Measurements from ENCODE around the gene SLIT2. TPM values are rescaled to one million over a fixed set of nuclear protein-coding genes. Genes with fewer than 3 reads are reported as not detected.

SLIT2 gene
- total RNA-seq, 1 donor from 2014 or later: 0.02 TPM

GRCh38 chr4:20254511-20255250, 3.0 kb downstream of the SLIT2 start:
- DNase-seq (ENCODE audit: low spot score): no peak
- Mint-ChIP-seq H3K4me3 (ENCODE audit: low read depth) (no peak overlapping the region), H3K9me3 (no peaks in the 10 kb centered on the region), H3K4me1 (ENCODE audit: low read depth) (peaks cover 5% of the 10 kb centered on the region), H3K27me3 (ENCODE audit: low read depth) (peaks cover 47% of the 10 kb centered on the region), H3K36me3 (ENCODE audit: low read depth) (no peaks in the 10 kb centered on the region), H3K27ac (no peak overlapping the region)
- intact Hi-C loops (cut with micrococcal nuclease): no loop called here

GRCh38 chr4:20255251-20255586, 3.5 kb downstream of the SLIT2 start:
- intact Hi-C loops (cut with micrococcal nuclease): no loop called here
- Mint-ChIP-seq H3K4me1 (ENCODE audit: low read depth) (peaks cover 5% of the 10 kb centered on the region), H3K27me3 (ENCODE audit: low read depth) (peaks cover 47% of the 10 kb centered on the region), H3K4me3 (ENCODE audit: low read depth) (no peak overlapping the region), H3K27ac (no peak overlapping the region), H3K9me3 (no peaks in the 10 kb centered on the region), H3K36me3 (ENCODE audit: low read depth) (no peaks in the 10 kb centered on the region)
- no peak for DNase-seq (ENCODE audit: low spot score)

- no peak overlapping the region for H3K27ac Mint-ChIP-seq
- no peak for DNase-seq (ENCODE audit: low spot score)
- peaks cover 5% of the 10 kb centered on the region for H3K4me1 Mint-ChIP-seq (ENCODE audit: low read depth)
- no peaks in the 10 kb centered on the region for H3K9me3 Mint-ChIP-seq
- no peak overlapping the region for H3K4me3 Mint-ChIP-seq (ENCODE audit: low read depth)
- peaks cover 43% of the 10 kb centered on the region for H3K27me3 Mint-ChIP-seq (ENCODE audit: low read depth)
- no peaks in the 10 kb centered on the region for H3K36me3 Mint-ChIP-seq (ENCODE audit: low read depth)
- intact Hi-C loops (cut with micrococcal nuclease): no loop called here
Measured at GRCh38 chr4:20255823-20256222, 4.1 kb downstream of the SLIT2 start.

- no peaks in the 10 kb centered on the region for H3K9me3 Mint-ChIP-seq
- no peak overlapping the region for H3K4me3 Mint-ChIP-seq (ENCODE audit: low read depth)
- no peak for DNase-seq (ENCODE audit: low spot score)
- intact Hi-C loops (cut with micrococcal nuclease): no loop called here
- no peaks in the 10 kb centered on the region for H3K36me3 Mint-ChIP-seq (ENCODE audit: low read depth)
- H3K27ac Mint-ChIP-seq: no peak overlapping the region
- H3K27me3 Mint-ChIP-seq (ENCODE audit: low read depth): peaks cover 37% of the 10 kb centered on the region
- H3K4me1 Mint-ChIP-seq (ENCODE audit: low read depth): peaks cover 3% of the 10 kb centered on the region
Measured at GRCh38 chr4:20256381-20256881, 4.7 kb downstream of the SLIT2 start.

GRCh38 chr4:20259707-20260106, 8.0 kb downstream of the SLIT2 start:
- Mint-ChIP-seq H3K9me3 (no peaks in the 10 kb centered on the region), H3K4me3 (ENCODE audit: low read depth) (no peak overlapping the region), H3K27ac (no peak overlapping the region), H3K4me1 (ENCODE audit: low read depth) (no peaks in the 10 kb centered on the region), H3K27me3 (ENCODE audit: low read depth) (peaks cover 17% of the 10 kb centered on the region), H3K36me3 (ENCODE audit: low read depth) (no peaks in the 10 kb centered on the region)
- intact Hi-C loops (cut with micrococcal nuclease): no loop called here
- no peak for DNase-seq (ENCODE audit: low spot score)

- Mint-ChIP-seq H3K4me3 (ENCODE audit: low read depth) (no peak overlapping the region), H3K27ac (no peak overlapping the region), H3K9me3 (no peaks in the 10 kb centered on the region), H3K36me3 (ENCODE audit: low read depth) (no peaks in the 10 kb centered on the region), H3K4me1 (ENCODE audit: low read depth) (no peaks in the 10 kb centered on the region), H3K27me3 (ENCODE audit: low read depth) (peaks cover 11% of the 10 kb centered on the region)
- intact Hi-C loops (cut with micrococcal nuclease): no loop called here
- no peak for DNase-seq (ENCODE audit: low spot score)
Measured at GRCh38 chr4:20260821-20261220, 9.1 kb downstream of the SLIT2 start.

GRCh38 chr4:20262221-20262620, 10.5 kb downstream of the SLIT2 start:
- H3K9me3 Mint-ChIP-seq: no peaks in the 10 kb centered on the region
- no peaks in the 10 kb centered on the region for H3K4me1 Mint-ChIP-seq (ENCODE audit: low read depth)
- intact Hi-C loops (cut with micrococcal nuclease): no loop called here
- H3K36me3 Mint-ChIP-seq (ENCODE audit: low read depth): no peaks in the 10 kb centered on the region
- H3K27ac Mint-ChIP-seq: no peak overlapping the region
- H3K4me3 Mint-ChIP-seq (ENCODE audit: low read depth): no peak overlapping the region
- no peak for DNase-seq (ENCODE audit: low spot score)
- peaks cover 6% of the 10 kb centered on the region for H3K27me3 Mint-ChIP-seq (ENCODE audit: low read depth)

GRCh38 chr4:20264688-20265087, 13.0 kb downstream of the SLIT2 start:
- no peak for DNase-seq (ENCODE audit: low spot score)
- Mint-ChIP-seq H3K9me3 (no peaks in the 10 kb centered on the region), H3K36me3 (ENCODE audit: low read depth) (no peaks in the 10 kb centered on the region), H3K27me3 (ENCODE audit: low read depth) (peaks cover 2% of the 10 kb centered on the region), H3K4me3 (ENCODE audit: low read depth) (no peak overlapping the region), H3K4me1 (ENCODE audit: low read depth) (no peaks in the 10 kb centered on the region), H3K27ac (no peak overlapping the region)
- intact Hi-C loops (cut with micrococcal nuclease): no loop called here

GRCh38 chr4:20265726-20266125, 14.0 kb downstream of the SLIT2 start:
- Mint-ChIP-seq H3K4me1 (ENCODE audit: low read depth) (no peaks in the 10 kb centered on the region), H3K9me3 (no peaks in the 10 kb centered on the region), H3K4me3 (ENCODE audit: low read depth) (no peak overlapping the region), H3K27me3 (ENCODE audit: low read depth) (peaks cover 1% of the 10 kb centered on the region), H3K36me3 (ENCODE audit: low read depth) (no peaks in the 10 kb centered on the region), H3K27ac (no peak overlapping the region)
- DNase-seq (ENCODE audit: low spot score): no peak
- intact Hi-C loops (cut with micrococcal nuclease): no loop called here

GRCh38 chr4:20266215-20267082, 14.7 kb downstream of the SLIT2 start:
- H3K36me3 Mint-ChIP-seq (ENCODE audit: low read depth): no peaks in the 10 kb centered on the region
- H3K27ac Mint-ChIP-seq: no peak overlapping the region
- intact Hi-C loops (cut with micrococcal nuclease): no loop called here
- DNase-seq (ENCODE audit: low spot score): no peak
- H3K4me3 Mint-ChIP-seq (ENCODE audit: low read depth): no peak overlapping the region
- no peaks in the 10 kb centered on the region for H3K4me1 Mint-ChIP-seq (ENCODE audit: low read depth)
- no peaks in the 10 kb centered on the region for H3K9me3 Mint-ChIP-seq
- H3K27me3 Mint-ChIP-seq (ENCODE audit: low read depth): no peaks in the 10 kb centered on the region

GRCh38 chr4:20268028-20268427, 16.3 kb downstream of the SLIT2 start:
- no peak for DNase-seq (ENCODE audit: low spot score)
- Mint-ChIP-seq H3K27me3 (ENCODE audit: low read depth) (no peaks in the 10 kb centered on the region), H3K4me1 (ENCODE audit: low read depth) (no peaks in the 10 kb centered on the region), H3K4me3 (ENCODE audit: low read depth) (no peak overlapping the region), H3K9me3 (no peaks in the 10 kb centered on the region), H3K27ac (no peak overlapping the region), H3K36me3 (ENCODE audit: low read depth) (no peaks in the 10 kb centered on the region)
- intact Hi-C loops (cut with micrococcal nuclease): no loop called here

GRCh38 chr4:20269320-20269719, 17.6 kb downstream of the SLIT2 start:
- H3K36me3 Mint-ChIP-seq (ENCODE audit: low read depth): no peaks in the 10 kb centered on the region
- no peaks in the 10 kb centered on the region for H3K4me1 Mint-ChIP-seq (ENCODE audit: low read depth)
- intact Hi-C loops (cut with micrococcal nuclease): no loop called here
- no peak for DNase-seq (ENCODE audit: low spot score)
- no peaks in the 10 kb centered on the region for H3K9me3 Mint-ChIP-seq
- H3K4me3 Mint-ChIP-seq (ENCODE audit: low read depth): no peak overlapping the region
- no peaks in the 10 kb centered on the region for H3K27me3 Mint-ChIP-seq (ENCODE audit: low read depth)
- no peak overlapping the region for H3K27ac Mint-ChIP-seq

- intact Hi-C loops (cut with micrococcal nuclease): no loop called here
- Mint-ChIP-seq H3K4me1 (ENCODE audit: low read depth) (no peaks in the 10 kb centered on the region), H3K36me3 (ENCODE audit: low read depth) (no peaks in the 10 kb centered on the region), H3K27me3 (ENCODE audit: low read depth) (no peaks in the 10 kb centered on the region), H3K4me3 (ENCODE audit: low read depth) (no peak overlapping the region), H3K9me3 (no peaks in the 10 kb centered on the region), H3K27ac (no peak overlapping the region)
- no peak for DNase-seq (ENCODE audit: low spot score)
Measured at GRCh38 chr4:20271950-20272349, 20.2 kb downstream of the SLIT2 start.
